HL-60 (cell line): ENCODE measurements around the gene ANAPC2.

ENCODE experiments used
- DNase-seq, 2 experiments: peaks; one replicate each; pipeline ENCODE4 v3.0.0-alpha.2; 2010 to 2020; ENCODE audit warnings: low read depth in 1 of 2, low spot score in 1 of 2
- H3K27ac ChIP-seq: fragments of 250-450 bp; sonication (Bioruptor Pico); replicated peaks from 2 replicates; pipeline ENCODE4 v1.5.1; 2020; ENCODE audit warnings: mild to moderate bottlenecking, moderate library complexity
- H3K27me3 ChIP-seq: fragments of 250-450 bp; sonication (Bioruptor Pico); 2 replicates; pipeline ENCODE4 v1.5.1; 2021; ENCODE audit warnings: mild to moderate bottlenecking, moderate library complexity; ENCODE audit not compliant: insufficient read depth, poor library complexity, severe bottlenecking
- H3K4me3 ChIP-seq: replicated peaks from 2 replicates; pipeline ENCODE4 v1.5.1; 2011; ENCODE audit warnings: mild to moderate bottlenecking, control low read depth, low read length; ENCODE audit not compliant: insufficient read depth
- GABPA ChIP-seq: IDR thresholded peaks from 2 replicates; pipeline ENCODE4 v1.6.1; 2012; ENCODE audit warnings: low read depth
- POLR2AphosphoS5 ChIP-seq: IDR thresholded peaks from 2 replicates; pipeline ENCODE4 v1.6.1; 2012; ENCODE audit warnings: low read depth
- SPI1 ChIP-seq: IDR thresholded peaks from 2 replicates; pipeline ENCODE4 v1.6.1; 2012; ENCODE audit warnings: low read depth, mild to moderate bottlenecking, borderline replicate concordance
- TF ChIP-seq, protein P1 (sequence below): IDR thresholded peaks from 2 replicates; pipeline ENCODE4 v1.6.1; 2012; ENCODE audit warnings: low read depth; ENCODE audit not compliant: insufficient replicate concordance
- TF ChIP-seq, protein P2 (sequence below): IDR thresholded peaks from one replicate; pipeline ENCODE4 v1.5.1; 2011; ENCODE audit warnings: low read length, control low read depth, inconsistent platforms; ENCODE audit not compliant: insufficient read depth

The ANAPC2 gene

DNA sequence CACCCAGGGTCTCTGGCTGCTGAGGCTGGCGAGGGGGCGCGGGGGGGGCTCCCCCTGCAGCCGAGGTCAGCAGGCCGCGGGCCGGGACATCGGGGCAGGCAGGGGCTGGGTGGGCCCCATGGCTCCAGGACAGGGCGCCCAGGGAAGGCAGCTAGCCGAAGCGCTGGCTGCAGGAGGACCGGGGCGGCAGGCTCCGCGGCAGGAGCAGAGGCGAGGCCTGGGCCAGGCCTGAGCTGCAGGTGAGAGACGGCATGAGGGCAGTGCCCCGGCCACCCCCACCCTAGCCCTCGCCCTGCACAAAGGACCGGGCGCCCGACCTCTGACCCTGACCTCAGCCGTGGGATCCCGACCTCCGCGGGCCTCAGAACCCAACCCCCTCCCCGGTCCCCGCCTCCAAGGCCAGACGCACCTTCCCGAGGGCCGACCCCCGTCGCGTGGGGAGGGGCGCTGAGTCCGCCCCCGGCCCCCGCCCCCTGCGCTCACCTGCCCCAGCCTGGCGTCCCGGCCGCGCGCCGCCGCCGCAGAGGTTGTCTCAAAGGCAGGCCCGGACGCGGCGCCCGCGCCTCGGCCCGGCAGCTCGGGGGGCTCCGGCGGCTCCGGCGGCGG is 33.2 kb upstream of the ANAPC2 start:
- TF ChIP-seq, protein P1, sequence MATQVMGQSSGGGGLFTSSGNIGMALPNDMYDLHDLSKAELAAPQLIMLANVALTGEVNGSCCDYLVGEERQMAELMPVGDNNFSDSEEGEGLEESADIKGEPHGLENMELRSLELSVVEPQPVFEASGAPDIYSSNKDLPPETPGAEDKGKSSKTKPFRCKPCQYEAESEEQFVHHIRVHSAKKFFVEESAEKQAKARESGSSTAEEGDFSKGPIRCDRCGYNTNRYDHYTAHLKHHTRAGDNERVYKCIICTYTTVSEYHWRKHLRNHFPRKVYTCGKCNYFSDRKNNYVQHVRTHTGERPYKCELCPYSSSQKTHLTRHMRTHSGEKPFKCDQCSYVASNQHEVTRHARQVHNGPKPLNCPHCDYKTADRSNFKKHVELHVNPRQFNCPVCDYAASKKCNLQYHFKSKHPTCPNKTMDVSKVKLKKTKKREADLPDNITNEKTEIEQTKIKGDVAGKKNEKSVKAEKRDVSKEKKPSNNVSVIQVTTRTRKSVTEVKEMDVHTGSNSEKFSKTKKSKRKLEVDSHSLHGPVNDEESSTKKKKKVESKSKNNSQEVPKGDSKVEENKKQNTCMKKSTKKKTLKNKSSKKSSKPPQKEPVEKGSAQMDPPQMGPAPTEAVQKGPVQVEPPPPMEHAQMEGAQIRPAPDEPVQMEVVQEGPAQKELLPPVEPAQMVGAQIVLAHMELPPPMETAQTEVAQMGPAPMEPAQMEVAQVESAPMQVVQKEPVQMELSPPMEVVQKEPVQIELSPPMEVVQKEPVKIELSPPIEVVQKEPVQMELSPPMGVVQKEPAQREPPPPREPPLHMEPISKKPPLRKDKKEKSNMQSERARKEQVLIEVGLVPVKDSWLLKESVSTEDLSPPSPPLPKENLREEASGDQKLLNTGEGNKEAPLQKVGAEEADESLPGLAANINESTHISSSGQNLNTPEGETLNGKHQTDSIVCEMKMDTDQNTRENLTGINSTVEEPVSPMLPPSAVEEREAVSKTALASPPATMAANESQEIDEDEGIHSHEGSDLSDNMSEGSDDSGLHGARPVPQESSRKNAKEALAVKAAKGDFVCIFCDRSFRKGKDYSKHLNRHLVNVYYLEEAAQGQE = no peak
- TF ChIP-seq SPI1 = no peak
- TF ChIP-seq, protein P2, sequence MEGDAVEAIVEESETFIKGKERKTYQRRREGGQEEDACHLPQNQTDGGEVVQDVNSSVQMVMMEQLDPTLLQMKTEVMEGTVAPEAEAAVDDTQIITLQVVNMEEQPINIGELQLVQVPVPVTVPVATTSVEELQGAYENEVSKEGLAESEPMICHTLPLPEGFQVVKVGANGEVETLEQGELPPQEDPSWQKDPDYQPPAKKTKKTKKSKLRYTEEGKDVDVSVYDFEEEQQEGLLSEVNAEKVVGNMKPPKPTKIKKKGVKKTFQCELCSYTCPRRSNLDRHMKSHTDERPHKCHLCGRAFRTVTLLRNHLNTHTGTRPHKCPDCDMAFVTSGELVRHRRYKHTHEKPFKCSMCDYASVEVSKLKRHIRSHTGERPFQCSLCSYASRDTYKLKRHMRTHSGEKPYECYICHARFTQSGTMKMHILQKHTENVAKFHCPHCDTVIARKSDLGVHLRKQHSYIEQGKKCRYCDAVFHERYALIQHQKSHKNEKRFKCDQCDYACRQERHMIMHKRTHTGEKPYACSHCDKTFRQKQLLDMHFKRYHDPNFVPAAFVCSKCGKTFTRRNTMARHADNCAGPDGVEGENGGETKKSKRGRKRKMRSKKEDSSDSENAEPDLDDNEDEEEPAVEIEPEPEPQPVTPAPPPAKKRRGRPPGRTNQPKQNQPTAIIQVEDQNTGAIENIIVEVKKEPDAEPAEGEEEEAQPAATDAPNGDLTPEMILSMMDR = no peak
- no peak for TF ChIP-seq GABPA
- no peak for TF ChIP-seq POLR2AphosphoS5
- Histone ChIP-seq H3K27me3 (no peaks in the 10 kb centered on the region), H3K27ac (no peak overlapping the region), H3K4me3 (peak overlapping the region; percentile 8)
- no peak for DNase-seq

DNA sequence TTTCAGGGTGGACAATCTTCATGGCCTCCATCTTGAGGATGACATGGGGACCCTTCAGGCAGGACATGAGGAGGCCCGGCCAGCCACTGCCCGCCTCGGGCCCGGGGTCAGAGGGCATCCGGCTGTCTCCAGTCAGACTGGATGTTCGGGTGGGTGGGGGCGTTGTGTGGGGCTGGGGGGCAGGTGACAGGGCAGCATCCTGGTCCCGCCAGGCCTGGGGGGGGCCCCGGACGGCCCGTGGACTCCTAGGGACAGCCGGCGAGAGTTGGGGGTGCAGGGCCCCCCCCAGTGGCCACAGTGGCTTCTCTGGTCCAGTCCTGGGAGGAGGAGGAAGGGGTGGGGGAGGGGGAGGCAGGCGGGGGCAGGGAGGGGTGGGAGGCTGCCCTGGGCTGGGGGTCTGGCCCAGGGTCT is 32.7 kb upstream of the ANAPC2 start:
- no peak overlapping the region for H3K27ac ChIP-seq
- H3K4me3 ChIP-seq = no peak overlapping the region
- TF ChIP-seq POLR2AphosphoS5 (no peak), SPI1 (no peak), GABPA (no peak)
- TF ChIP-seq, protein P1 = no peak
- TF ChIP-seq, protein P2 = no peak
- DNase-seq = no peak
- no peaks in the 10 kb centered on the region for H3K27me3 ChIP-seq

DNA sequence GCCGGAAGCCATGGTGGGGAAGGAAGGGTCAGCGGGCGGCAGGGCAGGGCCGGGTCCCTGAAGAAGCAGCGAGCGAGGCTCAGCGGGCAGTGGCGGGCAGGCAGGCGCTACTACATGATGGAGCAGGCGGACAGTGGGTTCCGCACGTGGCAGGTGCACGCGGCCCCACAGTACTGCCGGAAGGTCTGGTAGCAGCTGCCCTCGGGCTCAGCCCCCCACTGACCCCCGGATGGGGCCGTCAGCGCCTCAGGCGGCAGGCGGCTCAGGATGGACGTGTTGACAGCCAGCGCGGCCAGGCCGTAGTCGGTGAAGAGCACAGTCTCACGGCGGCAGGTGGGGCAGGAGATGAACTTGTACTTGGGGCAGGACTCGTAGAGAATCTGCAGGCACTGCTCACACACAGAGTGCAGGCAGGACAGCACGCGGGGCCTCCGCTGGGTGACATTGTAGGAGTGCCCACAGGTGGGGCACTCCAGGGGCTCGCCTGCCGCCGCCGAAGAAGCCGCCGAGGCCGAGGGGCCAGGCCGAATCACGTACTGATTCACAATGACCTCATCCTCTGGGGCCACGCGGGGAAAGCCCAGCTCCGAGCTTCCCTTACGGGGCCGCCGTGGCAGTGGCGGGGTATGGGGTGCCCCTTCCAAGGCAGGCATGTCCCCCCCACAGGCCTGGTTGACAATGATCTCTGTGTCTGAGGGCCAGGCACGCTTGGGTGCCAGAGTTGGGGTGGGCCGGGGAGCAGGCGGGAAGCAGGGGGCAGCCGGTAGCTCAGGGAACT is 32.1 kb upstream of the ANAPC2 start:
- no peak overlapping the region for H3K4me3 ChIP-seq
- no peak for DNase-seq
- TF ChIP-seq, protein P1 = no peak
- TF ChIP-seq, protein P2 = no peak
- no peak for TF ChIP-seq POLR2AphosphoS5
- TF ChIP-seq SPI1 = no peak
- TF ChIP-seq GABPA = no peak
- H3K27ac ChIP-seq = no peak overlapping the region
- no peaks in the 10 kb centered on the region for H3K27me3 ChIP-seq
